OCI-LY7 (cell line): ENCODE data around the gene KCNT1. TPM values are rescaled to one million over a fixed set of nuclear protein-coding genes. Genes with fewer than 3 reads are reported as not detected.

ENCODE experiments used
- BruUV-seq: library from RNA; stranded (reverse); fragments of 400-500 nt; replicated peaks from 2 replicates; lab custom pipeline; 2021; lab: Mats Ljungman, UMichigan
- CTCF ChIA-PET: fragments of 300-600 bp; sonication (Branson Sonifier 250); formaldehyde crosslinking; loops from one replicate; lab custom pipeline; 2022; ENCODE audit warnings: antibody characterized with exemption; ENCODE audit not compliant: unreplicated experiment; lab: Charles Lee
- POLR2A ChIA-PET: fragments of 300-600 bp; sonication (Branson Sonifier 250); formaldehyde crosslinking; loops from one replicate; lab custom pipeline; 2022; ENCODE audit warnings: antibody characterized with exemption; lab: Charles Lee
- DNase-seq: peaks from one replicate; pipeline ENCODE4 v3.0.0-alpha.2; 2015; ENCODE audit warnings: low spot score
- H2AFZ ChIP-seq: fragments of 200-600 bp; sonication (generic), shearing (Covaris generic); 2 replicates; pipeline ENCODE4 v1.6.1; 2014; ENCODE audit warnings: mild to moderate bottlenecking, antibody characterized with exemption, low read length, moderate library complexity
- H3K27ac ChIP-seq: fragments of 200-600 bp; sonication (generic); 2 replicates; pipeline ENCODE4 v1.5.1; 2014; ENCODE audit warnings: mixed run types, low read depth, mild to moderate bottlenecking, moderate library complexity, low read length, inconsistent platforms; ENCODE audit not compliant: poor library complexity, severe bottlenecking
- H3K36me3 ChIP-seq: fragments of 200-600 bp; sonication (generic); 2 replicates; pipeline ENCODE4 v1.6.1; 2014; ENCODE audit warnings: mild to moderate bottlenecking, antibody characterized with exemption, low read length, moderate library complexity, mixed read lengths; ENCODE audit not compliant: insufficient read depth
- H3K4me1 ChIP-seq: fragments of 200-600 bp; sonication (generic); 2 replicates; pipeline ENCODE4 v1.5.1; 2014; ENCODE audit warnings: mild to moderate bottlenecking, low read length; ENCODE audit not compliant: insufficient read depth, poor library complexity, severe bottlenecking
- H3K4me2 ChIP-seq: fragments of 200-600 bp; sonication (generic); 2 replicates; pipeline ENCODE4 v1.6.1; 2014; ENCODE audit warnings: mild to moderate bottlenecking, low read length
- H3K4me3 ChIP-seq: fragments of 200-600 bp; sonication (generic); 2 replicates; pipeline ENCODE4 v1.5.1; 2014; ENCODE audit warnings: mild to moderate bottlenecking, low read depth, low read length; ENCODE audit not compliant: poor library complexity, severe bottlenecking
- H3K79me2 ChIP-seq: fragments of 200-600 bp; sonication (generic); 2 replicates; pipeline ENCODE4 v1.6.1; 2016; ENCODE audit warnings: low read depth, mild to moderate bottlenecking, low read length, moderate library complexity, mixed read lengths; ENCODE audit not compliant: insufficient read depth
- H3K9me2 ChIP-seq: fragments of 200-600 bp; sonication (generic); 2 replicates; pipeline ENCODE4 v1.6.1; 2016; ENCODE audit warnings: mild to moderate bottlenecking, low read length, mixed read lengths; ENCODE audit not compliant: insufficient read depth
- H3K9me3 ChIP-seq: fragments of 200-600 bp; sonication (generic); 2 replicates; pipeline ENCODE4 v1.6.1; 2014; ENCODE audit warnings: mild to moderate bottlenecking, mixed run types, low read length, mixed read lengths
- H4K20me1 ChIP-seq: fragments of 200-600 bp; sonication (generic); 2 replicates; pipeline ENCODE4 v1.6.1; 2014; ENCODE audit warnings: mild to moderate bottlenecking, antibody characterized with exemption, low read length, moderate library complexity, mixed read lengths; ENCODE audit not compliant: insufficient read depth
- CTCF ChIP-seq: fragments of 200-600 bp; sonication (generic); conservative IDR thresholded peaks from 2 replicates; pipeline ENCODE4 v1.5.1; 2014; ENCODE audit warnings: mild to moderate bottlenecking, antibody characterized with exemption, low read length, moderate library complexity, mixed read lengths
- EZH2phosphoT487 ChIP-seq: fragments of 200-600 bp; sonication (generic); IDR thresholded peaks from 2 replicates; pipeline ENCODE4 v1.6.1; 2018; ENCODE audit warnings: low read depth, borderline replicate concordance, mild to moderate bottlenecking, mixed run types, antibody characterized with exemption, low read length, moderate library complexity, mixed read lengths
- intact Hi-C: fragments of 100-400 bp; cut with micrococcal nuclease; formaldehyde crosslinking; loops from one replicate; pipeline ENCODE4 v1.10.0; 2022; ENCODE audit not compliant: unreplicated experiment
- total RNA-seq, 2 experiments: library from RNA; depleted of rRNA in 1 of 2; stranded (reverse); fragments of >200 nt in 1 of 2; shearing (Covaris generic) in 1 of 2; gene quantifications; 2 replicates each; pipeline ENCODE4 v1.2.3, GENCODE V29; 2014 to 2022

KCNT1 gene
- total RNA-seq, 2 experiments from 2014 or later: not detected

GRCh38 chr9:135705376-135705775, 3.4 kb downstream of the KCNT1 start:
- no peak for DNase-seq
- BruUV-seq: no TSS peak
- H3K36me3 ChIP-seq: no peaks in the 10 kb centered on the region
- H2AFZ ChIP-seq: no peak overlapping the region
- intact Hi-C loops: no loop called here
- H4K20me1 ChIP-seq: no peaks in the 10 kb centered on the region
- ChIA-PET POLR2A (no interaction called here), CTCF (no interaction called here)
- H3K4me2 ChIP-seq: no peak overlapping the region
- H3K79me2 ChIP-seq: no peaks in the 10 kb centered on the region
- no peak overlapping the region for H3K27ac ChIP-seq
- no peak overlapping the region for H3K4me3 ChIP-seq
- H3K9me3 ChIP-seq: no peaks in the 10 kb centered on the region
- H3K9me2 ChIP-seq: no peaks in the 10 kb centered on the region
- H3K4me1 ChIP-seq: no peaks in the 10 kb centered on the region
- TF ChIP-seq CTCF: no peak
- no peak for TF ChIP-seq EZH2phosphoT487

- Histone ChIP-seq H3K79me2 (no peaks in the 10 kb centered on the region), H4K20me1 (no peaks in the 10 kb centered on the region), H3K4me3 (no peak overlapping the region), H3K27ac (no peak overlapping the region), H3K9me2 (no peaks in the 10 kb centered on the region), H3K4me1 (no peaks in the 10 kb centered on the region), H3K9me3 (no peaks in the 10 kb centered on the region), H2AFZ (no peak overlapping the region), H3K36me3 (no peaks in the 10 kb centered on the region), H3K4me2 (no peak overlapping the region)
- ChIA-PET CTCF (no interaction called here), POLR2A (no interaction called here)
- no peak for DNase-seq
- intact Hi-C loops: no loop called here
- no TSS peak for BruUV-seq
- no peak for TF ChIP-seq CTCF
- no peak for TF ChIP-seq EZH2phosphoT487
Observed at GRCh38 chr9:135706288-135706687, 4.3 kb downstream of the KCNT1 start.

- ChIA-PET POLR2A (no interaction called here), CTCF (no interaction called here)
- Histone ChIP-seq H3K9me2 (no peaks in the 10 kb centered on the region), H3K27ac (no peak overlapping the region), H3K4me3 (no peak overlapping the region), H3K9me3 (no peaks in the 10 kb centered on the region), H2AFZ (no peak overlapping the region), H3K36me3 (no peaks in the 10 kb centered on the region), H3K4me1 (no peaks in the 10 kb centered on the region), H3K4me2 (no peak overlapping the region), H4K20me1 (no peaks in the 10 kb centered on the region), H3K79me2 (no peaks in the 10 kb centered on the region)
- no peak for DNase-seq
- TF ChIP-seq CTCF (no peak), EZH2phosphoT487 (no peak)
- intact Hi-C loops: no loop called here
- BruUV-seq: no TSS peak
Observed at GRCh38 chr9:135707252-135708138, 5.5 kb downstream of the KCNT1 start.
